SK-N-SH (cell line): Measurements from ENCODE around the gene ATP6V0A1. TPM values are rescaled to one million over a fixed set of nuclear protein-coding genes. Genes with fewer than 3 reads are reported as not detected.

Experiments
- CTCF ChIA-PET: fragments of 300-600, 350-600 bp; formaldehyde crosslinking; extraction: SDS; loops from one replicate; lab custom pipeline; 2021; lab: Yijun Ruan, JAX
- POLR2A ChIA-PET: fragments of 350-600 bp; sonication (Branson Sonifier 250); formaldehyde crosslinking; extraction: SDS; loops from one replicate; lab custom pipeline; 2020; ENCODE audit warnings: antibody characterized with exemption, inconsistent platforms; lab: Yijun Ruan, JAX
- DNase-seq: peaks from one replicate; pipeline ENCODE4 v3.0.0; 2012
- H2AFZ ChIP-seq: fragments of 200-600 bp; sonication (generic); 2 replicates; pipeline ENCODE4 v1.8.1; 2016; ENCODE audit warnings: antibody characterized with exemption, mild to moderate bottlenecking, low read depth
- H3F3A ChIP-seq: fragments of 200-600 bp; sonication (generic); replicated peaks from 2 replicates; pipeline ENCODE3; 2016; ENCODE audit warnings: antibody characterized with exemption, mild to moderate bottlenecking; ENCODE audit not compliant: insufficient read depth
- H3K27ac ChIP-seq, 2 experiments: fragments of 200-500 bp in 1 of 2; fragments of 200-600 bp in 1 of 2; sonication (Bioruptor generic) in 1 of 2; sonication (generic), shearing (Covaris generic) in 1 of 2; 2 replicates each; pipeline versions ENCODE4 v1.5.1 to v1.6.1; 2014 to 2016; ENCODE audit warnings: low read depth in 2 of 2, inconsistent platforms in 1 of 2, low read length in 1 of 2, mild to moderate bottlenecking in 1 of 2, mixed read lengths in 1 of 2
- H3K27me3 ChIP-seq: fragments of 200-600 bp; sonication (generic), shearing (Covaris generic); 2 replicates; pipeline ENCODE4 v1.6.1; 2016; ENCODE audit warnings: mixed run types; ENCODE audit not compliant: insufficient read depth
- H3K36me3 ChIP-seq, 2 experiments: fragments of 200-500 bp in 1 of 2; fragments of 200-600 bp in 1 of 2; sonication (Bioruptor generic) in 1 of 2; sonication (generic) in 1 of 2; replicated peaks in 1 of 2; 2 replicates each; pipeline versions ENCODE3 to v1.5.1; 2014 to 2016; ENCODE audit warnings: low read length in 1 of 2, mild to moderate bottlenecking in 1 of 2; ENCODE audit not compliant: insufficient read depth in 2 of 2, control insufficient read depth in 1 of 2
- H3K4me1 ChIP-seq, 2 experiments: fragments of 200-500 bp in 1 of 2; fragments of 200-600 bp in 1 of 2; sonication (Bioruptor generic) in 1 of 2; sonication (generic), shearing (Covaris generic) in 1 of 2; 2 replicates each; pipeline versions ENCODE4 v1.5.1 to v1.6.1; 2014 to 2016; ENCODE audit warnings: low read depth in 1 of 2, low read length in 1 of 2, mixed run types in 1 of 2; ENCODE audit not compliant: insufficient read depth in 2 of 2, control insufficient read depth in 1 of 2
- H3K4me2 ChIP-seq: fragments of 200-600 bp; sonication (generic), shearing (Covaris generic); 2 replicates; pipeline ENCODE4 v1.6.1; 2017; ENCODE audit warnings: mixed run types
- H3K4me3 ChIP-seq, 2 experiments: fragments of 200-500 bp in 1 of 2; fragments of 200-600 bp in 1 of 2; sonication (Bioruptor generic) in 1 of 2; sonication (generic), shearing (Covaris generic) in 1 of 2; 2 replicates each; pipeline versions ENCODE4 v1.5.1 to v1.8.1; 2014 to 2016; ENCODE audit warnings: low read depth in 2 of 2, inconsistent platforms in 1 of 2, low read length in 1 of 2, mild to moderate bottlenecking in 1 of 2, mixed read lengths in 1 of 2, moderate library complexity in 1 of 2
- H3K79me2 ChIP-seq: fragments of 200-600 bp; sonication (generic); 2 replicates; pipeline ENCODE4 v1.8.1; 2017; ENCODE audit warnings: mild to moderate bottlenecking; ENCODE audit not compliant: insufficient read depth
- H3K9ac ChIP-seq: fragments of 200-600 bp; sonication (generic); 2 replicates; pipeline ENCODE4 v1.6.1; 2017; ENCODE audit warnings: mixed run types
- H3K9me2 ChIP-seq: fragments of 200-600 bp; sonication (generic); 2 replicates; pipeline ENCODE4 v1.6.1; 2017; ENCODE audit warnings: mixed run types
- H3K9me3 ChIP-seq: fragments of 200-600 bp; sonication (generic); 2 replicates; pipeline ENCODE4 v1.6.1; 2017; ENCODE audit warnings: mixed run types, mild to moderate bottlenecking, moderate library complexity
- H4K20me1 ChIP-seq: fragments of 200-600 bp; sonication (generic); 2 replicates; pipeline ENCODE4 v1.6.1; 2017; ENCODE audit warnings: mild to moderate bottlenecking, mixed run types; ENCODE audit not compliant: insufficient read depth
- CHD2 ChIP-seq: fragments of 150-350 bp; IDR thresholded peaks from 2 replicates; pipeline ENCODE4 v1.6.1; 2018; ENCODE audit warnings: low read length; ENCODE audit not compliant: partially characterized antibody
- EP300 ChIP-seq, 2 experiments: IDR thresholded peaks; 2 replicates each; pipeline versions ENCODE4 v1.4.0 to v1.6.1; 2012; ENCODE audit warnings: borderline replicate concordance in 1 of 2, low read depth in 1 of 2, low read length in 1 of 2
- EZH2phosphoT487 ChIP-seq: fragments of 200-600 bp; sonication (generic); IDR thresholded peaks from 2 replicates; pipeline ENCODE4 v1.6.1; 2017; ENCODE audit warnings: low read depth, mixed run types, mild to moderate bottlenecking, antibody characterized with exemption, moderate library complexity, borderline replicate concordance
- FOXJ3 ChIP-seq: sonication (generic); formaldehyde crosslinking; IDR thresholded peaks from 2 replicates; pipeline ENCODE4 v1.5.1; 2020; ENCODE audit warnings: mild to moderate bottlenecking, missing genetic modification reagents
- FOXM1 ChIP-seq: IDR thresholded peaks from 2 replicates; pipeline ENCODE4 v1.4.0; 2012; ENCODE audit warnings: low read depth, mild to moderate bottlenecking
- GABPA ChIP-seq: IDR thresholded peaks from 2 replicates; pipeline ENCODE4 v1.4.0; 2012; ENCODE audit warnings: low read depth, mild to moderate bottlenecking
- GATA2 ChIP-seq: sonication (generic); formaldehyde crosslinking; IDR thresholded peaks from 2 replicates; pipeline ENCODE4 v1.5.0; 2020; ENCODE audit warnings: mild to moderate bottlenecking, missing genetic modification reagents
- IRF3 ChIP-seq: fragments of 150-350 bp; IDR thresholded peaks from 2 replicates; pipeline ENCODE4 v1.6.1; 2016; ENCODE audit warnings: mild to moderate bottlenecking, low read depth, low read length
- JUND ChIP-seq: IDR thresholded peaks from 2 replicates; pipeline ENCODE4 v1.4.0; 2012
- MAX ChIP-seq: IDR thresholded peaks from 2 replicates; pipeline ENCODE4 v1.4.0; 2012; ENCODE audit warnings: low read depth
- MEF2A ChIP-seq: IDR thresholded peaks from 2 replicates; pipeline ENCODE4 v1.4.0; 2012; ENCODE audit warnings: low read depth, borderline replicate concordance
- MXI1 ChIP-seq: IDR thresholded peaks from 2 replicates; pipeline ENCODE4 v1.6.1; 2012; ENCODE audit warnings: mild to moderate bottlenecking, low read depth, low read length, improper control_type of control experiment
- NRF1 ChIP-seq: IDR thresholded peaks from 2 replicates; pipeline ENCODE4 v1.6.1; 2012; ENCODE audit warnings: low read depth, mild to moderate bottlenecking, low read length
- POLR2AphosphoS5 ChIP-seq: IDR thresholded peaks from 2 replicates; pipeline ENCODE4 v1.6.1; 2012; ENCODE audit warnings: low read depth, low read length
- RAD21 ChIP-seq: IDR thresholded peaks from 2 replicates; pipeline ENCODE4 v1.6.1; 2012; ENCODE audit warnings: mild to moderate bottlenecking, low read length
- RXRA ChIP-seq: IDR thresholded peaks from 2 replicates; pipeline ENCODE4 v1.4.0; 2012; ENCODE audit warnings: low read depth, mild to moderate bottlenecking, borderline replicate concordance
- SIN3A ChIP-seq: IDR thresholded peaks from 2 replicates; pipeline ENCODE4 v1.6.1; 2012; ENCODE audit warnings: low read depth, mild to moderate bottlenecking, low read length, moderate library complexity, borderline replicate concordance
- SMC3 ChIP-seq: IDR thresholded peaks from 2 replicates; pipeline ENCODE4 v1.6.1; 2012; ENCODE audit warnings: low read depth, low read length, improper control_type of control experiment
- TCF12 ChIP-seq: IDR thresholded peaks from 2 replicates; pipeline ENCODE4 v1.4.0; 2012
- USF2 ChIP-seq: fragments of 150-350 bp; IDR thresholded peaks from 2 replicates; pipeline ENCODE4 v1.6.1; 2017; ENCODE audit warnings: antibody characterized with exemption, low read length, low read depth, borderline replicate concordance
- ZBTB33 ChIP-seq: IDR thresholded peaks from 2 replicates; pipeline ENCODE4 v1.4.0; 2012; ENCODE audit warnings: low read depth, borderline replicate concordance
- WGBS: methylation state at CpG from one replicate; pipeline ENCODE4 v1.1.6; 2017; ENCODE audit warnings: low lambda C conversion rate; 5-methylcytosine and 5-hydroxymethylcytosine counted together
- polyA plus RNA-seq, 3 experiments: library from polyadenylated mRNA; depleted of rRNA; stranded (reverse); fragments of >200 nt; gene quantifications; 2 replicates each; pipeline ENCODE4 v1.2.3, GENCODE V29; 2012

Gene ATP6V0A1
- polyA plus RNA-seq, 1 of the 3 experiments (the other 2 are of a cell fraction), result 31.7 TPM

- no peak for TF ChIP-seq SMC3
- TF ChIP-seq EZH2phosphoT487, result no peak
Observed at GRCh38 chr17:42518046-42518754, 59.5 kb downstream of the ATP6V0A1 start (continued).

DNA sequence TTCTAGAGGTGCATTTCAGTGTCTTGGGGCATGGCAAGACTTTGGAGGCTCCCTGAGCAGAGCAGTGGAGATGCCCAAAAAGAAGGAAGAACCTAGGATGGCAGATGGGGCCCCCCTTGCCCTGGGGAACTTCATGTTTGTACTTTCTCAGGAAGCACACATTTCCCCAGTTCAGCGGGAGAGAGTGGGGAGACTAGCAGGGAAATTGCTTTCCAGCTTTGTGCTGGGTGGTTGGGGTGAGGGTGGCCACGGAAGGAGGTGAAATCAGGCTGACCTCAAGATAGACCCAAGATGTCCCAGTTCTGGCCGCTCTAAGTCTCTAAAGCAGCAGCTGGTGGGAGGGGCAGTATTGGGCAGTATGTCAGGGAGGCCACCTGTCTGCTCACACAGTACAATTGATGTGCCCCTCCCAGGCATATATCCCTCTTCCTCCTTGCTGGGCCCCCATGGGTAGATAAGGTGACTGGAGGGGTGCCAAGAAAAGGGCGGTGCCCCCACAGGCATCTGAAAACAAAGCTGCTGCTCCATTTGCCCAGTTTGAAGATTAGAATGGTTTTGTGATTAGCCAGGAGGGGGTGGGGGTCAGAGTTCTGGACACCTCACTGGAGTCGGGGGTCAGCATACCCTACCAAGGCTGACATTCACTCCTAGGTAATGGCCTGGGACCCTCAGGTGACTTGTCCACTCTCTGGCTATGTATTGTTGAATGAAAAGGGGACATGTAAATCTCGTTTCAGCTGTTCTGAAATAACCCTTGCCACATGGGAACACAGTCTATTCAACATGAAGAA lies 60.3 kb downstream of the ATP6V0A1 start:
- Histone ChIP-seq H3K36me3 (peaks cover 0 to 5% of the 10 kb centered on the region in 2 experiments), H3K79me2 (peaks cover 16% of the 10 kb centered on the region), H2AFZ (no peak overlapping the region), H3K4me3 (no peak overlapping the region), H3K9me3 (no peaks in the 10 kb centered on the region)
- no peak for TF ChIP-seq SMC3
- no peak for TF ChIP-seq TCF12
- TF ChIP-seq SIN3A, result no peak
- no peak for TF ChIP-seq CHD2
- no peak for TF ChIP-seq GATA2 (CRISPR knock-in tag)
- no peak; the same call in 1 of the 2 replicates for TF ChIP-seq POLR2AphosphoS5
- no peak for TF ChIP-seq JUND
- TF ChIP-seq USF2, result no peak
- no peak for TF ChIP-seq MEF2A
- TF ChIP-seq RXRA, result no peak
- TF ChIP-seq RAD21, result no peak
- no peak for TF ChIP-seq ZBTB33
- no peak for TF ChIP-seq GABPA
- TF ChIP-seq EP300 (IDR thresholded peaks at IDR 0.05; ENCODE audit: borderline replicate concordance in 1 of 2, low read depth in 1 of 2, low read length in 1 of 2), result no peak
- no peak for TF ChIP-seq IRF3
- no peak for TF ChIP-seq MXI1
- TF ChIP-seq FOXM1, result no peak
- no peak for TF ChIP-seq MAX
- no peak for TF ChIP-seq FOXJ3 (CRISPR knock-in tag)
- TF ChIP-seq NRF1, result no peak
- TF ChIP-seq, all 33 proteins: peak for 0
- ChIA-PET POLR2A (interaction anchor here (1.5 kb wide), 1 partner anchor 21 kb away, joined by 3 read pairs; no protein-coding TSS in a partner anchor), CTCF (interaction anchor here (0.9 to 7.9 kb wide), 11 partner anchors 11 to 296 kb away, joined by 3 to 83 read pairs (median 7); no protein-coding TSS in a partner anchor)
- Histone ChIP-seq H3K4me2 (peak overlapping the region; percentile 81), H3K27me3 (no peaks in the 10 kb centered on the region), H3K27ac (peak overlapping the region; percentile 92 to 100), H3K9ac (peak overlapping the region; percentile 73), H4K20me1 (no peaks in the 10 kb centered on the region), H3F3A (peaks cover 51% of the 10 kb centered on the region), H3K4me1 (peaks cover 43 to 57% of the 10 kb centered on the region in 2 experiments), H3K9me2 (no peaks in the 10 kb centered on the region)
- DNase-seq, result no peak
- 48% methylated on average over 6 of the region's 6 CpGs for WGBS
